ENCODE measurements around the gene SHISA5. TPM values are rescaled to one million over a fixed set of nuclear protein-coding genes. Genes with fewer than 3 reads are reported as not detected.

Gene SHISA5
- total RNA-seq, 1 experiment from 2014 or later, result 226 TPM

DNA sequence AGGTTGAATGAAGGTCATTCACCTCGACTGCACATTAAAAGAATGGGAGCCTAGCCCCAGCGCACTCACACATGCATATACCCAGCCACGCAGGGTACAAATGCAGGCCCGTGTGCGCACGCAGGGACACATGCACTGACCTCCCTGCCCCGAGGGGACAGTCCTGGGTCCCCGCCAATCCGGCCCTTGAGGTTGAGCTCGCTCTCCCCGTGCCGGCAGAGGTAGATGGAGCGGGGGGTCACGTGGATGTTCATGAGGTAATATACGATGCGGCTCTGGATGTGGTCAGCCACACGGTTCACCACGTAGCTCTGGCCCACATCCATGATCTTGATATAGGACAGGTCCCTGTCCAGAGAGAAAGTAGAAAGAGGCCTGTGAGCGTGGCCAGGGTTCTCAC is 32.1 kb upstream of the SHISA5 start:
- no peak overlapping the region for H3K4me3 Mint-ChIP-seq (ENCODE audit: unreplicated experiment)
- CTCF ChIA-PET, result no interaction called here
- TF ChIP-seq CTCF (IDR thresholded peaks at IDR 0.05; ENCODE audit: insufficient read depth in 1 of 2, low read depth in 1 of 2, low read length in 1 of 2, severe bottlenecking in 1 of 2, unreplicated experiment in 1 of 2), result no peak
- Histone ChIP-seq H3K4me1 (no peaks in the 10 kb centered on the region), H3K36me3 (ENCODE audit: control insufficient read depth, insufficient read depth, low read length) (peaks cover 3% of the 10 kb centered on the region), H3K27me3 (replicated peaks; ENCODE audit: control insufficient read depth, insufficient read depth, low read length) (no peaks in the 10 kb centered on the region), H3K9me3 (no peaks in the 10 kb centered on the region), H3K4me3 (ENCODE audit: low read depth, low read length) (no peak overlapping the region)
- no peaks in the 10 kb centered on the region for H3K27me3 Mint-ChIP-seq (ENCODE audit: insufficient read depth, unreplicated experiment)
- BruUV-seq (replicated peaks), result no TSS peak
- no peak for DNase-seq
- POLR2A ChIA-PET, result no interaction called here
- H3K27ac Mint-ChIP-seq (ENCODE audit: unreplicated experiment), result no peak overlapping the region
- H3K36me3 Mint-ChIP-seq (ENCODE audit: insufficient read depth, unreplicated experiment), result peaks cover 15% of the 10 kb centered on the region
- H3K4me1 Mint-ChIP-seq (ENCODE audit: low read depth, unreplicated experiment), result no peaks in the 10 kb centered on the region
- intact Hi-C loops (cut with micrococcal nuclease; ENCODE audit: unreplicated experiment), result no loop called here
- no peaks in the 10 kb centered on the region for H3K9me3 Mint-ChIP-seq (ENCODE audit: unreplicated experiment)

DNA sequence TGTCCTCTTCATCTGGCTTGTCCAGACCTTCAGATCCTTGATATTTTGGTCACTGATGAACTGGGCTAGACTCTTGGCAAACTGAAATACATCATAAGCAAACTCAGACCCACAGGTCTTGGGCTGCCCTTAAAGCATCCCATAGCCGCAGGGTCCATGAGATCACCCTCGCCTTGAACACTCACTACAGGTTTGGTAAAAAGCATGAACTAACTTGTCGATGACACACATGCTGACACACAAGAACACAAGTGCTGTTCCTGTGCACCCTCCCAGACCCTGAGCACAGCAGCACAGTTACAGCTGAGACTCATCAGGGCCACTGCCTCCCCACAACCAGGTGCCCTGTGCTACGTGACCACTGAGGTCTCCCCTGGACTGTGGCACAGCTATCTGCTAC is 31.6 kb upstream of the SHISA5 start:
- Mint-ChIP-seq H3K4me1 (ENCODE audit: low read depth, unreplicated experiment) (no peaks in the 10 kb centered on the region), H3K4me3 (ENCODE audit: unreplicated experiment) (no peak overlapping the region), H3K36me3 (ENCODE audit: insufficient read depth, unreplicated experiment) (peaks cover 15% of the 10 kb centered on the region), H3K9me3 (ENCODE audit: unreplicated experiment) (no peaks in the 10 kb centered on the region), H3K27ac (ENCODE audit: unreplicated experiment) (no peak overlapping the region), H3K27me3 (ENCODE audit: insufficient read depth, unreplicated experiment) (no peaks in the 10 kb centered on the region)
- no TSS peak for BruUV-seq (replicated peaks)
- no peaks in the 10 kb centered on the region for H3K4me1 ChIP-seq
- peaks cover 3% of the 10 kb centered on the region for H3K36me3 ChIP-seq (ENCODE audit: control insufficient read depth, insufficient read depth, low read length)
- H3K27me3 ChIP-seq (replicated peaks; ENCODE audit: control insufficient read depth, insufficient read depth, low read length), result no peaks in the 10 kb centered on the region
- CTCF ChIA-PET, result no interaction called here
- TF ChIP-seq CTCF (IDR thresholded peaks at IDR 0.05; ENCODE audit: insufficient read depth in 1 of 2, low read depth in 1 of 2, low read length in 1 of 2, severe bottlenecking in 1 of 2, unreplicated experiment in 1 of 2), result no peak
- H3K9me3 ChIP-seq, result no peaks in the 10 kb centered on the region
- no peak overlapping the region for H3K4me3 ChIP-seq (ENCODE audit: low read depth, low read length)
- no peak for DNase-seq
- intact Hi-C loops (cut with micrococcal nuclease; ENCODE audit: unreplicated experiment), result no loop called here
- POLR2A ChIA-PET, result no interaction called here

DNA sequence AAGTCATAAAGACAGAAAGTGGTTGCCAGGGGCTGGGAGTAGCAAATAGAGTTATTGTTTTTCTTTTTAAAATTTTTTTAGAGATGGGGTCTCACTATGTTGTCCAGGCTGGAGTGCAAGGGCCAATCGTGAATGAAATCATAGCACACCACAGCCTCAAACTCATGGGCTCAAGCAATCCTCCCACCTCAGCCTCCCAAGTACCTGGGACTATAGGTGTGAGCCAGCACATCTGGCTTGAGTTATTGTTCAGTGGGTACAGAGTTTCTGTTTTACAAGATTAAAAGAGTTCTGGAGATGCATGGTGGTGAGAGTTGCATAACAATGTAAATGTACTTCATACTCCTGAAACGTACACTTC is 29.0 kb upstream of the SHISA5 start:
- no peak overlapping the region for H3K4me3 Mint-ChIP-seq (ENCODE audit: unreplicated experiment)
- Histone ChIP-seq H3K4me3 (ENCODE audit: low read depth, low read length) (no peak overlapping the region), H3K9me3 (no peaks in the 10 kb centered on the region), H3K27me3 (replicated peaks; ENCODE audit: control insufficient read depth, insufficient read depth, low read length) (no peaks in the 10 kb centered on the region), H3K36me3 (ENCODE audit: control insufficient read depth, insufficient read depth, low read length) (peaks cover 1% of the 10 kb centered on the region), H3K4me1 (no peaks in the 10 kb centered on the region)
- intact Hi-C loops (cut with micrococcal nuclease; ENCODE audit: unreplicated experiment), result no loop called here
- H3K4me1 Mint-ChIP-seq (ENCODE audit: low read depth, unreplicated experiment), result no peaks in the 10 kb centered on the region
- TF ChIP-seq CTCF (IDR thresholded peaks at IDR 0.05; ENCODE audit: insufficient read depth in 1 of 2, low read depth in 1 of 2, low read length in 1 of 2, severe bottlenecking in 1 of 2, unreplicated experiment in 1 of 2), result no peak
- no peak overlapping the region for H3K27ac Mint-ChIP-seq (ENCODE audit: unreplicated experiment)
- no peak for DNase-seq
- no peaks in the 10 kb centered on the region for H3K9me3 Mint-ChIP-seq (ENCODE audit: unreplicated experiment)
- ChIA-PET POLR2A (no interaction called here), CTCF (no interaction called here)
- peaks cover 19% of the 10 kb centered on the region for H3K36me3 Mint-ChIP-seq (ENCODE audit: insufficient read depth, unreplicated experiment)
- no TSS peak for BruUV-seq (replicated peaks)
- no peaks in the 10 kb centered on the region for H3K27me3 Mint-ChIP-seq (ENCODE audit: insufficient read depth, unreplicated experiment)
